Renal cortical epithelial cell (primary cell): ENCODE results near the gene KCNA5. TPM values are rescaled to one million over a fixed set of nuclear protein-coding genes. Genes with fewer than 3 reads are reported as not detected.

ENCODE experiments used
- DNase-seq: peaks from one replicate; pipeline ENCODE4 v3.0.0-alpha.2; 2011; ENCODE audit warnings: low read depth
- total RNA-seq: library from RNA; depleted of rRNA; stranded (reverse); fragments of >200 nt; gene quantifications from 2 replicates; pipeline ENCODE4 v1.2.3, GENCODE V29; 2014

KCNA5 gene
- total RNA-seq = not detected in 2 replicates

DNA sequence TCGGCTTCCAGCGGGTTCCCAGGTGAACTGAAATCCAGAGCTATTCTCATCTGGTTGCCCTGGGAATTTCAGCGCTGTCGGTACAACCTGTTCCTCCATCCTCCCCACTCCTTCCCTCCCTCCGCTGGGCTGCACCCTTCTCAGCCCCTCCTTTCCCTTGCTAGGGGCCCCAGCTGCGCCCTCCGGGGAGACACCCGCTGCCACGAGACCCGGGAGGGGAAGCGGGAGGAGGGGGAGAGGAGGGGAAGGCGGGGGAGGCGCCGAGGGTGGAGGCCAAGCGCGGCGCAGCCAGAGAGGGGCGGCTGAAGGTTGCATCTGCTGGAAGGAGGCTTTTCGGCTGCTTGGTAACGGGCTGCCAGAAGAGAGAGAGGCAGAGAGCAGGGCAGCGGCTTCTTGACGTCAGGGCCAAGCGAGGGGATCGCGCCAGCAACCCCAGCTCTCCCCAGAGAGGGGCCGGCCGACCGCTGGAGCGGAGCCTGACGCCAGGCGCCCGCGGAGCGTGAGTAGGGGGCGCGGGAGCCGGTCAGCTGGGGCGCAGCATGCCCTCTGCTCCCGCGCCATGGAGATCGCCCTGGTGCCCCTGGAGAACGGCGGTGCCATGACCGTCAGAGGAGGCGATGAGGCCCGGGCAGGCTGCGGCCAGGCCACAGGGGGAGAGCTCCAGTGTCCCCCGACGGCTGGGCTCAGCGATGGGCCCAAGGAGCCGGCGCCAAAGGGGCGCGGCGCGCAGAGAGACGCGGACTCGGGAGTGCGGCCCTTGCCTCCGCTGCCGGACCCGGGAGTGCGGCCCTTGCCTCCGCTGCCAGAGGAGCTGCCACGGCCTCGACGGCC lies at the start of gene KCNA5:
Gene KCNA5, plus strand, starts transcription at position 291 of the 831 bp plus-strand sequence. Its CDS starts 269 bp downstream, at position 560.
- DNase-seq = no peak

DNA sequence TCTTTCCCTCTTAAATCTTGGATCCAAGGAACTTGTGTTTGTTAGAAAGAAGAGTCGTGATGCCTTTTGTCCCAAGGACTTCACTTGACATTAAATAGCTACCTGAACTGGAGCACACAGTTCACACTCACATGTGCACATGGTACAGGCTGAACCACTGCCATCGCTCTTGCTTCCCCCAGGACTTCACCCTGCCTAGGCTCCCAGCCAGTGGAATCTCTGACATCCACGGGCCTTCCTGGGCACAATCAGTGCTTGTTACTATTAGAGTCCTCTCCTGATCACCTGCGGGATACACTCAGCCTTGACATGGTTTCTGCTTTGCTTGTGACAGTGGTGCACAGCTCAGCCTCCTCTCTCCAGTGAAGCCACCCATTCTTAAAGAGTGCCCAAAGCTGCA lies 49.1 kb upstream of the KCNA5 start:
- DNase-seq = no peak

DNA sequence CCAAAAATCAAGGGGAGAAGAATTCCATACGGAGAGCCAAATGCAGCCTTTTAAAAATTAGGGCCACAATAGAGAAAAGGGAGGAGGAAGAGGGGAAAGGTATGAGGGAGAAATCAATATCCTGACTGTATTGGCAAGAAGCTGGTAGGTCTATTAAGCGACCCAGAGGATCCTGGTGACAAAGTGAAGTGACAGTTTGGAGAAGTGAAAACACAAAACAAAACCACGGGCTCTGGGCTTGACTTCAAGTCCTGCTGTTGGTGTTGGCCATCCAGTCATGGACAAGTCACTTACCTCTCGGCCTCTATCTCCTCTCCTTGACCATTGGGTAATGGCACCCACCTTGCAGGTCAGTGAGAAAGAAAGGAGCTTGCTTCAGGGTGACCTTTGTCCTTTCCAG lies 47.0 kb upstream of the KCNA5 start:
- no peak for DNase-seq

DNA sequence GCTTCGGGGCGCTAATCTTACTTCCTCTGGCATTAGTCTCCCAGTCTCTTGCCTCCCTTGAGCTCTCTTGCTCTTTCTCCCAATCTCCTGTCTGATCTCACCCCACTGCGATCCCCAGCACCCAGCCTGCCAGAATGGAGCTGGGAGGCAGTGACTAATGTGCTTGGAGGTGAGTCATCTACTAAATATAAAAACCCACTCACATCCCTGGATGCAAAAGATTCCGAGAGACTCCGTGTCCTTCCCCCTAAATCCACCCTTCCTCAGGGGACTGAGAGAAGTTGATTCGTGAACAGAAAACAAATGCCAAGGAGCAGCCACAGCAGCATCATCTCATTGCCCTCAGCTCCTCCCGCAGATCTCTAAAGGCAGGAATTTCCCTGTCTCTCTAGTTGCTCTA lies 45.7 kb upstream of the KCNA5 start:
- peak; percentile 73 for DNase-seq

DNA sequence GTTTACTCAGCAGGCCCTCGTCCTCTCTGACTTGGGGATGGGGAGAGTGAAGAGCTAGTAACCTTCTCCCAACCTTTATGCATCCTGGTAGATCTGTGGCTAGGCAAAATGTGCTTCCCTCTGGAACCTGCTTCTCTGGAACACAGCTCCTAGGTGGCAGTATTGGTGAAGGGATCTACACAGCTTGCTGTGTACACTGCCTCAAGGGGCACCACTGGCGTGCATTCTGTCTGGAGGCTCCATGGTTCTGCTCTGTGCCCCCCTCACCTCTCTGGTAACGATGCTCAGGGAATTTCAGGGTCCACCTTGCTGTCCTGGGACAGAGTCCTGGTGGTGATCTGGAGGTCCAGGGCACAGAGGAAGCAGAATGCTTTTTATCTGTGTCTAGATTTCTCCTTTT lies 43.5 kb upstream of the KCNA5 start:
- no peak for DNase-seq

DNA sequence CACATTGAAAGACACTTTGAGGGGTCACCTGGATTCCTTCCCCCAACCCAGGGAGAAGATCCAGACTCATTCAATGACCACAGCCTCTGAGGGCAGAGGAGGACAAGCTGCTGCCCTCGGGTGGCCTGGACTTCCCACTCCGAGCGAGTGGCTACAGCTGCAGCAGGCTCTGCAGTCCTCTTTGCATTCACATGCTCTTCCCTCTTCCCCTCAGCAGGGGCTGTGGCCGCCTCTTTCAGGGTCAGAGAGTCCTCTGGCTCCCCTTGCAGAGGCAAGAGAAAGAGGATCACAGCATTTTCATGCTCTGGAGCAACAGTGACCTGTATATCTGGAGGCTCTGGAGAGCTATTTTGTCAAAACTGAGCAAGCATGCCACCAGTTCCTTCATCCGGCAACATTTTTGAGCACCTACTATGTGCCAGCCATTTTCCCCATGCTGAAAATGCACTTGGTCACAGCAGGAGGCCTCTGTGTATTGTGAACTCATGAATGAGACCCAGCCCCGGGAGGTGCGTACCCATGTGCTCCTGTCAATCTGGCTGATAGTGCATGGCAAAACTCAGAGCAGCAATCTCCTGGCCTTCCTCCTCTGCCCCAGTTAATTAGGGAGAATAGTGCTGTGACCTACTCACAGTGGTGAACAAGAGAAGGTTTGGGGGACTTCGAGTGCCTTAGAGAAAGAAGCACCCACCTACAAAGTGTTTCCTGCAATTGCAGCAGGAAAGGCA lies 42.9 kb upstream of the KCNA5 start:
- DNase-seq = no peak

DNA sequence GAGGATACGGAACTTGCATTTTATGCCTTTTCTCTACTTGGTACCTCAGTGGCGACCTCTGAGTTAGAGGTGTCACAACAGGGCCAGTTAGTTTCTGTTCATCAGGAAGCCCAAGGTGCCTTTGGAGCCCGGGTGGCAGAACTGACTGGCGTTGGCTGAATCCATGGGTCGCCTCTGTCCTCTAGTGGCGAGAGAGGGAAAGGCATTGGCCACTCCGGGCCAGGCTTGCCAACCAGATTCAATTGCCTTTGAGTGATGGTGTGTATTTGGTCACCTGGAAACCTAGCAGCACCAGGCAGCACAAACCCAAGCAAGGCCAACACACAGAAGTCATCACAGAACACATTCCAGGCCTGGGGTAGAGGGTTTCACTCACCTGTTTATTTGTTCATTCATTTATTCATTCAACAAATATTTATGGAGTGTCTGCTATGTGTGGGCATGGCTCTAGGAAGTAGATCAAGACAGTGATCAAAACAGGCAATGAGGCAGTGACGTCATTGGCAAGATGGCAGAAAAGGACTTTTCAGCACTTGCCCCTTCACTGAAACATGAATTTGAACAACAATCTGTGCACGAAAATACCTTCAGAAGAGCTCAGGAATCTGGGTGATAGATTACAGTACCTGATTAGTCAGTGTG lies 40.5 kb upstream of the KCNA5 start:
- DNase-seq = peak; percentile 42

DNA sequence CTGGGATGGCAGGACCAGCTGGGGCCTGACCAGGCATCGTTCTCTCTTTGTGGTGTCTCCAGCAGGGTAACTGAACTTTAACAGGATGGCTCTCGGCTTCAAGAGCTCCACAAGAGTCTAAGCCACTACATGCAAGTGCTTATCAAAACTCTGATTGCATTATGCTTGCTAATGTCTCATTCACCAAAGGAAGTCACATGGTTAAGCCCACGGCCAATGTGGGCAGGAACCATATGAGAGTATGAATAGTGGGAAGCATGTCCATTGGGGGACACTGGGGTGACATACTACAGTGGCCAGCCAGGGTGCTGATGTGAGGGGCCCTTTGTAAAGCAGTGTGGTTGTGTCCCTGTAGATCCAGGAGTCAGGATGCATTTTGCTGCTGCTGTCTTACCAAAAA lies 35.0 kb upstream of the KCNA5 start:
- DNase-seq = no peak

DNA sequence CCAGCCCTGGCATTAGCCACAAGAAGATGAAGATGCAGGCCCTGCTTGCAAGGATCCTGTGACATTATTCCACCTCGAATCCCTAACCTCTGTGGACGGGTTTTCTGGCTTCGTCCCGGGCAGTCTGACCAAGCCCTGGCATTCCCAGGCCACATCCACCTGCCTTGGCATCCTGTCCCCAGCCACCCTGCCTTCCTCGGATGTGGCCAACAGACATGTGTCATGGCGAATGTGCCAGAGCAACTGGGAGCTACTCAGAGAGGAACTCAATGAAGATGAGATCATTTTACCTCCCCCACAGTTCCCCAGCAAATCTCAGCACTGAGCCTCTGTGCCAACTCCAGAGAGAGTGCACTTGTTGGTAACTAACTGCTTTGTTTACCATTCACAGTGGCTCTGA lies 33.5 kb upstream of the KCNA5 start:
- no peak for DNase-seq

DNA sequence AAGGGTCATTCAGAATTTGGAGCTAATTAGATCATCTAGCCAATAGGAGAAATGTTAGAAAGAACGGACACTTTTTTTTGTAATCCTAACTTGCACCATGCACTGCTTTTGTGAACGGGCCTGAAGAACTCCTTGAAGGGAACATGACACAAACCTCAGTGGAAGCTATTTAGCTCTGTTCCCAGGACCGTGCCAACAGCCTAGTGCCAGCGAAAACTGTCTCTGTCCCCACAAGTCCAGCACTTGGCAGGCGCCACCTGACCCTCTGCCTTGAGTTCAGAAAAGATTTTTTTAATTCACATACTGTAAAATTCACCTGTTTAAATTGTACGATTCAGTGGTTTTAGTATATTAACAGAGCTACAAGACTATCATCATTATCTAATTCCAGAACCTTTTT lies 31.3 kb upstream of the KCNA5 start:
- DNase-seq = no peak

DNA sequence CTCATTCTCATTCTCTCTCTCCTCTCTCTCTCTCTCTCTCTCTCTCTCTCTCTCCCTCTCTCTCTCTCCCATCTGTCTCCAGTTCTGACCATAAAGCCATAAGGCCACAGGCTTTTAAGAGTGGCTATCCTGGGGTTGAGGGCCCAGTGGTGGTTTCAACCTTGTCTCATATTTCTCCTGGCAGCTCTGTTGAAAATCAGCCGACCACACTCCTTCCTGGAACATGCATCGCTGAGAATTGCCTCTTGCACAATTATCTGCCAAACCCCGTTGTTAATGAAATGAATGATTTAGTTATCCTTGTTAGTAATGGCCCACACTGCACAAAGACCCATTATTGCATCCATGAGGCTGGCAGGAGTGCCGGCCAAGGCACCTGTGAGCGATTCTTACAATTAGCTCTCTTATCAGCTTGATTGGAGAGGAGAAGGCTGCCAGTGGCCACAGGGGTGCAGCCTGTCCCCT lies 30.4 kb upstream of the KCNA5 start:
- peak; percentile 75 for DNase-seq

DNA sequence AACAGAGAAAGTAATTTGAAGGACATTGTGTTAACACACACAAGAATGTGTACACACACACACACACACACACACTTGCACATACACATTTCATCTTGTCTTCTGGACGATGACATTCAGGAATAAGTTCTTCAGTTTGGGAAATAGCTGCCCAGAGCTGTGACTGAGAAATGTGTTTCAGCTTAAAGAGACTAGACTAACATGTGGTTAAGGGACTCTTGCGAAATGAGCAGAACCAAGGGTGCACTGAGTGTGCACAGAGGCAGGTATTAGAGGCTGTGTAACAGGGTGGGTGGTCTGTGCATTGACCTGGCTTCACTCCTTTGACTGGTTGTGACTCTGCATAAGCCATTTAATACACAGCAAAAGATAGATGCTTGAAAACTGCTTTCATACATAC lies 29.4 kb upstream of the KCNA5 start:
- DNase-seq = peak; percentile 42

DNA sequence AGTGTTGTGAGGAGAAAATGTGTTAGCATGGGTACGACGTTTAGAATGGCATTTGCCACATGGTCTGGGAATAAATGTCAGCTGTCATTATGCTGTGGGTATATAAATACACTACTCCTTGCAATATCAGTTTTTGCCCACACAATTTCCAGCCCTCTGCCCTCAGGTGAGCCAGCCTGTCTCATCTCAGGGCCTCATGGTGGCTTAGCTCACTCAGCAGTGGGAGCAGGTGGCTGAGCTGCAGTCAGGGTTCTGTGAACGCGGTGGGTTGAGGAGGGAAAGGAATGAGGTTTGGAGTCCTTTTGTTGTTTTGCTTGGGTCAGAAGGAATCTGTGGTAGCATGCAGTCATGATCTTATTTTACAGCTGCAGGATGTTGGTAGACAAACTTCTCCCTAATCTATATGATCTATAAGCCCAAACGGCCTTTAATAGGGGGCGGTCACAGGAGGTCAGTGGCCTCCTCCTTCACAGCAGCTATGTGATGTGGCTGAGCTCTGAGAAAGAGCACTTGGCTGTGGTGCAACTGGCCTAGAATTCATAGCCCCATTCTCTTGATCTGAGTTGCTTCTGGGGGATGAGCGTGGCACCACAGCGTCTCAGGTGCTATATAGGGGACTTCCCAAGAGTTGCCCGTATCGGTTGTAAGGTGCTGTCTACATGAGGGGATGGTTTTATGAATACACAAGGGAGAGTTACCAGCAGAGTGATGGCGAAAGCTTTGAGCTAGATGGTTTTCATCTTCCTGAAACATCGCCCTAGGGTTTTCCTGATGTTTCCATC lies 27.8 kb upstream of the KCNA5 start:
- no peak for DNase-seq

DNA sequence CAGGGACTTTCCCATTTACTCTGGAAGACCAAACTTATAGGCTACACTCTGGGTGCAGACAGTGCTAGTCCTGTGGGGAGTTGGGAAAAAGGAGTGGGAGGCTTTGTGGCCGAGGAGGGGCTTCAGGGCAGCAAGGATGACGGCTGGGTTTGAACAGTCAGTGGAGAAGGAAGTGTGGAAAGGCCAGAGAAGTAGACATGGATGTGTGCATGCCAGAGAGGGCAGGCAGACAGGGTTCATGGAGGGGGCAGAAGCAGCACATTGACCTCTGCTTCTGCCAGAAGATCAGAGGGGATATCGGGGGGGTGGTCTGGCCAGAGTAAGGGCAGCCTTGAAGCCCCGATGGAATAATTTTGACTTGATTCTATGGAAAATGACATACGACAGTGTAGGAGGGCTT lies 27.2 kb upstream of the KCNA5 start:
- no peak for DNase-seq

DNA sequence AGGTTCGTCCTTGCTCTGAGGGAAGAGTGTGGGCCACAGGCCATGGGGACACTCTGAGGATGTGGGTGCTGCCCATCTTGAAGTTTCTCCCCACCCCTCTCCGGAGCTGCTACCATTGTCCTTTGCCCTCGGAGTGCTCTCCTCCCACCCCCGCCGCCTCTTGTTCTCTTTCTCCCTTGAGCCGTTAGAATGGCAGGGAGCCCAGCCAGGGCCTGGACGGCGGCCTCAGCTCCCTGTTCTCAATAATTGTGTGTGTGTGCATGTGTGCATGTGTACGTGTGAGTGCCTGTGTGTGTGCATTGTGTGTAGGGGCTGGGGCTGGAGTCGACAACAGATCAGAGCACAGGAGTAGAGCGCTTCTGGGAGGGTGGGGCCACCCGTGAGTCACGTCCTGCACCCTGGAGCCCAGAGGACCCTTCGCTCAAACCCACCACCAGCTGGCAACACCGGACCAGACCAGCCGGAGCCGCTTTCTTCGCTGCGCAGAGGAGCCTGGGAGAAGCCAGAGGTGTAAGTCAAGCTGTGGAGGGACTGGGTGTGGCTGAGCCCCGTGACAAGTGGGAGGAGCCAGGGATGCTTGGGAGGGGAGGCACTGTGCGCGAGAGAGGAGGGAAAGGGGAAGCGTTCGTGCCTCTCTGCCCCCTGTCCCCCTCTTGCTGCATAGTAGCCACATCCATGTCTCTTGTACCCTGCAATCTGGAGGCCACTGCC lies 25.9 kb upstream of the KCNA5 start:
- DNase-seq = no peak

DNA sequence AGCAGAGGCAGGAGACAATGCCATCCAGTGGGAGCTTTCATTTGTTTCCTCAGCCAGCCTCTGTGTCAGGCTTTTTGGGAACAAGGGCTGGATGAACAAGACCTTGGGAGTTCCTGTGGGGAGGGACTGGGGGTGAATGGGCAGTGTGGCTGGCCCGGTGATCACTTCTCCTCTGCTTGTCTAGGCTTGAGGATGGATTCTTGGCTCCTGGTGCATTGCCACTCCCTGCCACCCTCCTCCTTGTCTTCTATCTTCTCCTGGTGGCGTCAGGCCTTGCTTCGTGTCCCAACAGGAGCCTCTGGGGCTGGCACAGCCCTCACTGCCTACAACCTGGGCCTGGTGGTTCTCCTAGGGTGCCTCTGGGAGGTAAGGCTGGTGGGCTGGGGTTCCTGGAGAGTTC lies 25.0 kb upstream of the KCNA5 start:
- DNase-seq = no peak

DNA sequence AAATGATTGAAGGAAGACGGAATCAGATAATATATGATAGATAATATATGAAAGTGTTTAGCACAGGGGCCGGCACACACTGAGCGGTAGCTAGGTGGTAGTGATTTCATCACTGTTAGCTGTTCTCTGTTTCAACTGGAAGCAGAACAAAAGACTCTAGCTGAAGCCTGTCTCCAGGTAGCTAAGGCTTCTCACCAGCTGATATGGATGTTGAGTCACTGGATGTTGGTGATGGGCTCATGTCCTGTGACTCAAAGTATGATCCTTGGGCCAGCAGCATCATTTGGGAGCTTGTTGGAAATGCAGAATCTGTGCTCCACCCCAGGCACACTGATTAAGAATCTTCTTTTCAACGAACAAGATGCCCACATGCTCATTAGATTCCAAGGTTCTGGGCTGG lies 21.7 kb upstream of the KCNA5 start:
- no peak for DNase-seq

DNA sequence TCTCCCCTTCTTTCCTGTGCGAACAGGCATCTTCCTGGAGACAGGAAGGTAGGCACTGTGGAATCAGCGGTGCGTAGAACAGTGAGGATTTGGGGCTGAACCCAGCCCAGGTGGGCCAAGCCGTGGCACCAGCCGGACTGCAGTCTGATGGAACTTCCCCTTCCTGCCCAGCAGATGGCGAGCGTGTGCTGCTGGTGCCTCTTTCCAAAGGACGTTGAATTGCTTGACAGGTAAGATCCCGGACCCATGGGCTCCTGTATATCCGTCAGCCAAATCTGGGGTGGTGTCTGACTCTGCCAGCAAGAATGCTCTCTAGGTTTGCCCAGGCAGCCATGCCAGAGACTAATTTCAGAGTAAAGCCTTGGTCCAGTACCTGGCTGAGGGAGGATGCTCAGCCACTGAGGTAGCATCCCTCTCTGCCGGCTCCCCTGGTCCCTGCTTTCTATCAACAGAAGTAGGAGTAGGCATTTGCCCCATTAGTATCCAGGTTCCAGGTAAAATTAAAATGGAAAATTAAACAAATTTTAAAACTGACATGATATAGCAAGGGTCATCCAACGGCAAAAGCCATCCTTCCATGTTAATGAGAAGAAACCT lies 21.1 kb upstream of the KCNA5 start:
- DNase-seq = peak; percentile 42

DNA sequence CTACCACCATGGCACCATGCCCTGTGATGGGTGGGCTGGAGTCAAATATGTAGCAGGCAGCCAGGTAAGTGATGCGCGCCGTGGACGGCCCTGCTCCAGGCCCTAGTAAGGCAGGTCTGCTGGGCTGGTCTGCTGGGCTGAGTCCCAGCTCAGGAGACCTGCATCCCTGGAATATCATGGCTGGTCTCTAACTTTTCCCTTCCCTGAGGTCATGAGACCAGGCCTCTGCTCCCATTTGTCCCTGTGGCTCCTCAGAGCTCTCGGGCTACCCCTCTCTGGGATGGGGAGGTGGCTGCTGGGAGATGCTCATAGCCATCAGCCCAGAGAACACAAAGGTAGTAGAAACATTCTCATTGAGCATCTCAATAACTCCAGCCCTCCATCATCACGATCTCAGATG lies 19.8 kb upstream of the KCNA5 start:
- no peak for DNase-seq

DNA sequence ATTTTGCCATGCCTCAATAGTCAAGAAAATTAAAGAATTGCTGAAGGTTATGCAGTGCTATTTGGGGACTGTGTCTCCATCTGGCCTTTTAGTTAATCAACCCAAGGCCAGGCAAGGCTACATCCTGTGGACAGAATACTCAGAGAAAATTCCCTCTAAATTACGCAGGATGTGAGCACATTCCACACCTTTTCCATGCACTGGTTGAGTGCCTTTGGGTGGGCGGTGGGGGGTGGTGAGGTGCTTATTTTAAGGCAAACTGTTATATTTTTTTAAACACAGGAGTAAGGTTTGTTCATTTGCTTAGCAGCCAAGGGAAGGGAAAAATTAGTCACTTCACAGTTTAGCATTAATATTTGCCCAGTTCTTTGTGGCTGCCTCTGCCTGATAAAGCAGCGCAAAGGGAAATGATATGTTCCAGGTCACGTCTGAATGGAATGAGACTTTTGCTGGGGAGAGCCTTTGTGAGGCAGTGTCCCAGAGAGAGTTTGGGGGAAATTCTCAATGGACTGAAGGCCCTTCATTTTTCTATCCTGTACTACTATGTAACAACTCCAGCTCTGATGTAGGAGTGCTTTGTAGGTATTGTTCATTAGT lies 17.2 kb upstream of the KCNA5 start:
- peak; percentile 90 for DNase-seq
